ENCODE results near the gene TRMT11.
"Not testable (repeated sequence)": the region's sequence is repeated elsewhere in the genome, so short reads cannot be mapped to it uniquely, and the experiment has no call there.

The TRMT11 gene

GRCh38 chr6:125986301-125987025, at the start of gene TRMT11:
Gene TRMT11, plus strand, starts transcription at chr6:125986540. Its CDS starts 11 bp downstream, at chr6:125986551.
- DNase-seq, result peak; percentile 69 to 76

GRCh38 chr6:125939026-125939425, 47.3 kb upstream of the TRMT11 start:
- no peak for DNase-seq

- DNase-seq, result no peak
Measured at GRCh38 chr6:125939791-125940190, 46.5 kb upstream of the TRMT11 start.

- DNase-seq, result no peak
Measured at GRCh38 chr6:125940247-125941041, 45.9 kb upstream of the TRMT11 start.

- no peak for DNase-seq
Measured at GRCh38 chr6:125942672-125943527, 43.4 kb upstream of the TRMT11 start.

GRCh38 chr6:125943528-125944433, 42.6 kb upstream of the TRMT11 start:
- no peak for DNase-seq

- no peak for DNase-seq
Measured at GRCh38 chr6:125944434-125944816, 41.9 kb upstream of the TRMT11 start.

- no peak for DNase-seq
Measured at GRCh38 chr6:125944896-125945295, 41.4 kb upstream of the TRMT11 start.

GRCh38 chr6:125945378-125946141, 40.8 kb upstream of the TRMT11 start:
- no peak for DNase-seq

GRCh38 chr6:125947615-125948014, 38.7 kb upstream of the TRMT11 start:
- DNase-seq, result no peak

GRCh38 chr6:125948455-125948854, 37.9 kb upstream of the TRMT11 start:
- no peak for DNase-seq

GRCh38 chr6:125949069-125949468, 37.3 kb upstream of the TRMT11 start:
- no peak for DNase-seq

- DNase-seq, result no peak
Measured at GRCh38 chr6:125950293-125950692, 36.0 kb upstream of the TRMT11 start.

- DNase-seq, result not testable (repeated sequence)
Measured at GRCh38 chr6:125950716-125951115, 35.6 kb upstream of the TRMT11 start.

- DNase-seq, result no peak
Measured at GRCh38 chr6:125951323-125951722, 35.0 kb upstream of the TRMT11 start.

- DNase-seq, result no peak
Measured at GRCh38 chr6:125952764-125953501, 33.4 kb upstream of the TRMT11 start.

GRCh38 chr6:125953502-125953875, 32.9 kb upstream of the TRMT11 start:
- no peak for DNase-seq

- DNase-seq, result no peak
Measured at GRCh38 chr6:125954735-125955339, 31.5 kb upstream of the TRMT11 start.

- no peak for DNase-seq
Measured at GRCh38 chr6:125955973-125956372, 30.4 kb upstream of the TRMT11 start.

All from stimulated activated CD4-positive, alpha-beta T cell treated with anti-CD3 and anti-CD28 coated beads, Interleukin-2, amount 100 ng/mL, for 48 hours (primary cell).